Measurements from ENCODE around the gene CCDC102A. TPM values are rescaled to one million over a fixed set of nuclear protein-coding genes. Genes with fewer than 3 reads are reported as not detected.

CCDC102A gene
- total and polyA plus RNA-seq, 2 of the 13 experiments (the other 11 are each of a cell fraction or from before 2014, with no cell fraction given) = 2.1 to 2.8 TPM

GRCh38 chr16:57501492-57501891 lies 34.9 kb downstream of the CCDC102A start:
- no peaks in the 10 kb centered on the region for H3K9me3 ChIP-seq (ENCODE audit: low read length)
- FAIRE-seq (no peak), ATAC-seq (no peak), DNase-seq (ENCODE audit: low spot score) (no peak)
- H4K20me1 ChIP-seq (ENCODE audit: insufficient read depth, low read length) = no peaks in the 10 kb centered on the region
- intact Hi-C loops (cut with micrococcal nuclease; ENCODE audit: unreplicated experiment) (no loop called here), in situ Hi-C loops (cut with HindIII; ENCODE audit: extremely low pct_ligation_motif_present, low pct_unique_long_range_greater_than_20kb) (no loop called here)
- ChIA-PET CTCF (ENCODE audit: low intra/inter-chr PET ratio, low total read pairs) (no interaction called here), POLR2A (interaction anchor here (1.7 to 2.9 kb wide), 2 partner anchors 39 to 54 kb away, joined by 4 to 8 read pairs; partner anchors contain the start of genes CIAPIN1, COQ9 and POLR2C)
- no peak for TF ChIP-seq ZNF326 (CRISPR knock-in tag; IDR thresholded peaks at IDR 0.05; ENCODE audit: borderline replicate concordance)
- TF ChIP-seq NFRKB (IDR thresholded peaks at IDR 0.05) = no peak
- TF ChIP-seq ZNF160 (CRISPR knock-in tag; IDR thresholded peaks at IDR 0.05) = no peak
- TF ChIP-seq KDM2A (CRISPR knock-in tag; IDR thresholded peaks at IDR 0.05; ENCODE audit: borderline replicate concordance, low read depth) = no peak
- no peak for TF ChIP-seq ZNF20 (CRISPR knock-in tag; IDR thresholded peaks at IDR 0.05)
- H3K27ac ChIP-seq (ENCODE audit: extremely low read length, insufficient read depth, low read length) = no peak overlapping the region
- peaks cover 7 to 53% of the 10 kb centered on the region in 2 experiments; a peak in 4 of 5 replicates for H3K27me3 ChIP-seq (ENCODE audit: control insufficient read depth in 1 of 2, insufficient read depth in 2 of 2, low read length in 2 of 2)
- no peak overlapping the region for H3K9ac ChIP-seq (ENCODE audit: insufficient read depth, low read depth, low read length)
- no peak overlapping the region for H3K4me2 ChIP-seq (ENCODE audit: low read depth, low read length)
- no peak overlapping the region for H2AFZ ChIP-seq (ENCODE audit: low read length)
- H3K79me2 ChIP-seq (ENCODE audit: insufficient read depth, low read length) = no peaks in the 10 kb centered on the region
- 46% methylated on average over 7 of the region's 7 CpGs for WGBS (ENCODE audit: low lambda C conversion rate)
- peaks cover 35% of the 10 kb centered on the region for H3K4me1 ChIP-seq (ENCODE audit: insufficient read depth, low read length)
- BruUV-seq (replicated peaks) = no TSS peak
- H3K4me3 ChIP-seq (replicated peaks in 1 of 3; ENCODE audit: insufficient read depth in 1 of 3, low read depth in 2 of 3, low read length in 3 of 3) = no peak overlapping the region
- H3K36me3 ChIP-seq (replicated peaks in 1 of 2; ENCODE audit: control insufficient read depth in 1 of 2, insufficient read depth in 2 of 2, low read length in 2 of 2) = no peaks in the 10 kb centered on the region

- Histone ChIP-seq H3K4me1 (ENCODE audit: insufficient read depth, low read length) (peaks cover 36% of the 10 kb centered on the region), H4K20me1 (ENCODE audit: insufficient read depth, low read length) (no peaks in the 10 kb centered on the region), H3K9ac (ENCODE audit: insufficient read depth, low read depth, low read length) (no peak overlapping the region), H3K27ac (ENCODE audit: extremely low read length, insufficient read depth, low read length) (no peak overlapping the region), H3K27me3 (ENCODE audit: control insufficient read depth in 1 of 2, insufficient read depth in 2 of 2, low read length in 2 of 2) (peaks cover 5 to 54% of the 10 kb centered on the region in 2 experiments; a peak in 4 of 5 replicates), H3K9me3 (ENCODE audit: low read length) (no peaks in the 10 kb centered on the region), H3K79me2 (ENCODE audit: insufficient read depth, low read length) (no peaks in the 10 kb centered on the region), H3K4me2 (ENCODE audit: low read depth, low read length) (peak overlapping the region; percentile 52), H2AFZ (ENCODE audit: low read length) (no peak overlapping the region), H3K4me3 (replicated peaks in 1 of 3; ENCODE audit: insufficient read depth in 1 of 3, low read depth in 2 of 3, low read length in 3 of 3) (peak overlapping the region in 1 of 3 experiments; percentile 47; a peak in 1 of 6 replicates), H3K36me3 (replicated peaks in 1 of 2; ENCODE audit: control insufficient read depth in 1 of 2, insufficient read depth in 2 of 2, low read length in 2 of 2) (no peaks in the 10 kb centered on the region)
- FAIRE-seq (no peak), DNase-seq (ENCODE audit: low spot score) (no peak), ATAC-seq (peak; percentile 69)
- 0% methylated on average over 8 of the region's 9 CpGs for WGBS (ENCODE audit: low lambda C conversion rate)
- BruUV-seq (replicated peaks) = no TSS peak
- ChIA-PET POLR2A (interaction anchor here (0.9 to 2.9 kb wide), 8 partner anchors 10 to 53 kb away, joined by 3 to 8 read pairs (median 5); partner anchors contain the start of genes CIAPIN1, COQ9 and POLR2C), CTCF (ENCODE audit: low intra/inter-chr PET ratio, low total read pairs) (no interaction called here)
- in situ Hi-C loops (cut with HindIII; ENCODE audit: extremely low pct_ligation_motif_present, low pct_unique_long_range_greater_than_20kb) = no loop called here
- intact Hi-C loops (cut with micrococcal nuclease; ENCODE audit: unreplicated experiment) = no loop called here
- TF ChIP-seq UBTF (CRISPR knock-in tag; IDR thresholded peaks at IDR 0.05) = peak; percentile 35; the same call in 1 of the 2 replicates
- no peak for TF ChIP-seq ZNF788 (CRISPR knock-in tag; IDR thresholded peaks at IDR 0.05; ENCODE audit: borderline replicate concordance)
These were observed 35.7 kb downstream of the CCDC102A start for GRCh38 chr16:57500578-57501111.

All from HepG2 (cell line).